CD4-positive, alpha-beta T cell treated with Interleukin-1 beta for 1 hour (primary cell): Measurements from ENCODE around the gene ZNF165.
"Not testable (repeated sequence)": the region's sequence is repeated elsewhere in the genome, so short reads cannot be mapped to it uniquely, and the experiment has no call there.

Experiments
- DNase-seq, 2 donors: peaks; one replicate each; pipeline ENCODE4 v3.0.0-alpha.2; 2020 to 2022

The ZNF165 gene

DNA sequence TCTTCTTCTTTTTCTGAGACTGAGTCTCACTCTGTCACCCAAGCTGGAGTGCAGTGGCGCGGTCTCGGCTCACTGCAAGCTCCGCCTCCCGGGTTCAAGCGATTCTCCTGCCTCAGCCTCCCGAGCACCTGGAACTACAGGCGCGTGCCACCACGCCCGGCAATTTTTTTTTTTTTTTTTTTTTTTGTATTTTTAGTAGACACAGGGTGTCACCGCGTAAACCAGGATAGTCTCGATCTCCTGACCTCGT is at the start of gene ZNF165:
Gene ZNF165, plus strand, starts transcription at position 188 of the 250 bp plus-strand sequence. CDS start 4,913 bp downstream, outside the sequence.
- not testable (repeated sequence) for DNase-seq

DNA sequence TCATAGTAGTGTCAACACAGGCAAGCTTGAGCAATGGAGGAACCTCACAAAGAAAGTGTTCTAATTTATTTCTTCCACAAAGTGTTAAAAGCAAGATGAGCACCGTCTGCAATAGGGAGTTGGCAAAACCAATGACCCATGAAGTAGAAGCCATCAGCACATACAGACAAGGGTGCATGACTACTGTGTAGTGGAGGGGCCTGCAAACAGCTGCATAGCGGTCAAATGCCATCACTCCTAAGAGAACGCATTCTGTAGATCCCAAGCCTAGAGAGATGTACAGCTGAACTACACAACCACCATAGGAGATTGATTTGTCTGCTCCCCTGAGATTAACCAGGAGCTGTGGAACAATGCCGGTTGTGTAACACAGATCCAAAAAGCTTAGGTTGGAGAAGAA is 26.8 kb upstream of the ZNF165 start:
- no peak for DNase-seq

DNA sequence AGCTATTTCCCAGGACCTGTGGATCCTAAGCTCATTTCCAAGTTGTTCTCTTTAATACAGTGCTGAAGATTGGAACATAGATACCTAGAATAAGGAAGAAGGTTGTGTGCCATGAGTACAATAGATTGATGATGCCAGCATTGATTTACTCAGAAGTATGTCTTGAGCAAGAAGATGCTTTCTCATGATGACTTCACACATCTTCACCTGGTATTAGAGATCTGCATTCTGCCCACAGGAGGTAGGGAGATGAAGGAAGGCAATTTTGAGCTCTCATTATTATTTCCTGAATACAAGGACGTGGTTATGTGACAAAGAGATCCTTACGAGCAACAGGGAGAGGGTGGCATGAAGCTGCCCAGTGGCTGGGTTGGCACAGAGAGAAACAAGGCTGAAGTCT is 20.0 kb upstream of the ZNF165 start:
- DNase-seq: no peak

DNA sequence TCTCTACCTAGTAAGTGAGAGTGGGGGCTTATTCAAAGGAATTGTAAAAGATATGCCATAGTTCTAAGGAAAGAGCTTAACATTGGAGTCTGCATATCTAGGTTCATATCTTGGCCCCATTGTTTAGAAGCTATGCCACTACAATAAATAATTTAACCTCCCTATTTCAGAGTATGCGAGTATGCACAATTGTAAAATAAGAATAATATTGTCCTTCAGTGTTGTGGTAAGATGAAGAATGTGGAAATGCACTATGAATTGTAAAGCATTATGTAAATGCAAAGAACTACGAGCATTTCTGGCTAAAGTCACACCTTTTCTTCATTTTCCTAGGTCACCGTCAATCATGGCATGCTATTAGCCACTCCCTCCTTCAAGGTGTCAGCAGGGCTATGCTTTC is 16.1 kb upstream of the ZNF165 start:
- DNase-seq: no peak

DNA sequence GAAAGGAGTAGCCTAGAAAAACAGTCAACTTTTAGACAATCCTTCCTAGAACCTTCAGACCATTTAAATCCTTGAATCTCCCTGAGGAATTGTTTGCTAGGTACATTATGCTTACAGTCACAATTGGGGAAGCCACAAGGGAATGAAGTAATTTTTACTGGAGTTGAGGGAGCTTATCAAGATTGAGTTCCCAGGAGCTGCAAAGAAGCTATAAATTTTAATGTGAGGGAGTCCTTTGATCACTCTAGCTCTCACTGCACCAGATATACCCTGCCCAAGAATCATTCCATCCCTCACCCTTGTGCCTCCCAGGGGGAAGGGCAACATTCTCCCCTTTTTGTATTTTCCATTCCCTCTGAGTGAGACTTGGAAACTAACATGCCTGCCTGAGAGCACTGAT is 12.3 kb upstream of the ZNF165 start:
- DNase-seq: no peak

DNA sequence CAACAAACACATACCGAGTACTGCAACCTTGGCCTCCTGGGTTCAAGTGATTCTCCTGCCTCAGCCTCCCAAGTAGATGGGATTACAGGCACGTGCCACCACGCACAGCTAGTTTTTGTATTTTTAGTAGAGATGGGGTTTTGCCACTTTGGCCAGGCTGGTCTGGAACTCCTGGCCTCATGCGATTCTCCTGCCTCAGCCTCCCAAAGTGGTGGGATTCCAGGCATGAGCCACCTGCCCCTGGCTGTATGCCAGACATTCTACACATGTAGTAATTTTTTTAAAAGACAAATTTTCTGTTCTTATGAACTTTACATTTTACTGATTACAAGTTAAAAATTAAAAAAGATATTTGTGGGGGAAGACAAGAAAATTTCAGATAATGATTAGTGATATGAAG is 9.4 kb upstream of the ZNF165 start:
- not testable (repeated sequence) for DNase-seq

DNA sequence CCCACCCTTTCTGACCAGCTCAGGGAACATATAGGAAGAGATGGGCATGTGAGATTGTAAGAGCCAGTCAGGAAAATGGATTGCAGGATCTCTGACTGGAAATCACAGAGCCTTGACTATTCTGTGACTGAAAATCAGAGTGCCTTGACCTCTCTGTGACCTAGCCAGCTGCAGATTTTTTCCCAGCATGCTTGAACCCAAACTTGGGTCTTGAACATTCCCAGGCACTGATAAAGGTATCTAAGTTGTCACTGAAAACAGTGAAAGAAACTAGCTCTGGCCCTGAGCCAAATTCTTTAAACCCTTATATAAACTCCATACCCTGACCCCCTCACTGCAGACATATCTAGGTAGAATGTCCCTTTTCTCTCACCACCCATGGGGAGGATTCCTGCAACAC is 2.3 kb upstream of the ZNF165 start:
- no peak for DNase-seq

DNA sequence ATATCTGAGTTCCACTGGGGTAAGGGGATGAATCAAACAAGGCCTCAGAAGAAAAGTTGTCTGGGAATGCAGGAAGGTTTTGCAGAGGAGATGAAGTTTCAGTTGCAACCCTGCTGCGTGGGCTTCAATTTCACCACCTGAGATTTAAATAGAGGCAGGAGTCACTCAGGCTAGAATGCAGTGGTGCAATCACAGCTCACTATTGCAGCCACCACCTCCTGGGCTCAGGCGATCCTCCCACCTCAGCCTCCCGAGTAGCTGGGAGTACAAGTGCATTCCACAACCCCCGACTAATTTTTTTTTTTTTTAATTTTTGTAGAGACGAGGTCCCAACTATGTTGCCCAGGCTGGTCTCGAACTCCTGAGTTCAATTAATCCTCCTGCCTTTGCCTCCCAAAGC is 1.5 kb upstream of the ZNF165 start:
- DNase-seq: no peak

DNA sequence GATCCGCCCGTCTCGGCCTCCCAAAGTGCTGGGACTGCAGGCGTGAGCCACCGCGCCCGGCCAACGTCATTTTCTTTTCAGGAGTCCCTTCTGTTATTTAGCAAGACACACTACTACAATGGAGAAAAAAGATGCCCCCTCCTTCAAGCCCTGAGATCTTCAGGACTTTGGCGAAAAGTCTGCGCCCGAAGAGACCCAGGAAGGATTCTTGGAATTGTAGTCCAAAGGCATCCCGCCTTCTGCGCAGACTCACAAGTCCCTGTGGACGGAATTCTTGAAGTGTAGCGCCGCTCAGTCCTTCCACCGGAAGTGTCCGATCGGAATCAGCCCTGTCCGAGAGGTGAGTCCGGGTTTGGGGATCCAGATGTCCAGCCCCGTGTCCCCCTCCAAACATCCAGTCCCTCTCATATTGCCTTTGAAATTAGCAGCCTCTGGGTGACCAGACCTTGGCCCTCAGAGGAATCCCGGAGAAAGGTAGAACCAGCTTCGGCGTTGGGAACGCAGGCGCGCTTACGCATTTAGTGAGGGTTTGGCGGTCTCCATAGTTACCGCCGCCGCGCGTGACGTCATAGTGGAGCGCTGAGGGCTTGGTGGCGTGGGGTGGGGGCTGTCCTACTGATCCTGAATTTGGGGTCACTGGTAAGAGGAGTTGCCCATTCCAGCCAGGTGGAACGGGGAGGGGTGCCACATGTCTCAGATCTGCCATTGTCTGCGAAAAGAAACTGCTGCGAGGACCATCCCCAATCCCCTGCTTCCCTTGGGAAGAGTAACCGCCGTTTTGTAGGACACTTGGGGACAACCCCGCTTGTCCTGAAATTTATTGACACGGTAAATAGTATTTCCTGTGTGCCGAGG is 490 bp downstream of the ZNF165 start:
- DNase-seq: peak; percentile 91 to 94

DNA sequence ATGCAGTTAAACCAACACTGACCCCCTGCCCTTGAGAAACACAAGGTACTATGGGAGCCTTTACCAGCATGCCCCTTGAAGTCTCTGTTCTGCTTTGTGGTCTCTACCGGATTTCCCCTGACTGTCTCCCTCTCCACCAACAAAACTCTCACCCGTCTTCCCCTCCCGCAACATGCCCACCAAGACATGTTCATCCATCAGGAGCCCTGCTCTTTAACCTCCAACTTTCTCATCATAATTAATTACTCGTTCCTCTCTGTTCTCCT is 1.1 kb downstream of the ZNF165 start:
- peak; percentile 72 to 77 for DNase-seq

DNA sequence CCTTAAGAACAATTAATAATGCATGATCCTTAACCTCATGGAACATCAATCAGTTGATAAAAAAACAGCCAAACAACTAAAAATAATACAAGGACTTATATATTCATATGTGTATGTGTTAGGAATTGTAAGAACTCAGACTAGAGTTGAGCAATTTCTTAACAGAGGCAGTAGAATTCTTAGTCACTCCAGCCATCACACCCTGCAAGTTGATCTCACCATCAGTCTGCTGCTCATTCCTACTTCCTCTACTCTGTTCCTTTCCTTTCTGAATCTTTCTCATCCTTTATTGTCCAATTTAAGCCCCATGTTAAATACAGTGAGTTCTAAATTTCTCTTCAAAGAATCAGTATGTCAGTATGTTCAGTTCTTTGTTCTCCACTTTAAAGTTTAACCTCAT is 2.6 kb downstream of the ZNF165 start:
- DNase-seq: no peak

DNA sequence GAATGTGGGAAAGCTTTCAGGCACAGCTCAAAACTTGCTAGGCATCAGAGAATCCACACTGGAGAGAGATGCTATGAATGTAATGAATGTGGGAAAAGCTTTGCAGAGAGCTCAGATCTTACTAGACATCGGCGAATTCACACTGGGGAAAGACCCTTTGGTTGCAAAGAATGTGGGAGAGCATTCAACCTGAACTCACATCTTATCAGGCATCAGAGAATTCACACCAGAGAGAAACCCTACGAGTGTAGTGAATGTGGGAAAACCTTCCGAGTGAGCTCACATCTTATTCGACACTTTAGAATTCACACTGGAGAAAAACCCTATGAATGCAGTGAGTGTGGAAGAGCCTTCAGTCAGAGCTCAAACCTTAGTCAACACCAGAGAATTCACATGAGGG is 8.7 kb downstream of the ZNF165 start:
- DNase-seq: no peak

DNA sequence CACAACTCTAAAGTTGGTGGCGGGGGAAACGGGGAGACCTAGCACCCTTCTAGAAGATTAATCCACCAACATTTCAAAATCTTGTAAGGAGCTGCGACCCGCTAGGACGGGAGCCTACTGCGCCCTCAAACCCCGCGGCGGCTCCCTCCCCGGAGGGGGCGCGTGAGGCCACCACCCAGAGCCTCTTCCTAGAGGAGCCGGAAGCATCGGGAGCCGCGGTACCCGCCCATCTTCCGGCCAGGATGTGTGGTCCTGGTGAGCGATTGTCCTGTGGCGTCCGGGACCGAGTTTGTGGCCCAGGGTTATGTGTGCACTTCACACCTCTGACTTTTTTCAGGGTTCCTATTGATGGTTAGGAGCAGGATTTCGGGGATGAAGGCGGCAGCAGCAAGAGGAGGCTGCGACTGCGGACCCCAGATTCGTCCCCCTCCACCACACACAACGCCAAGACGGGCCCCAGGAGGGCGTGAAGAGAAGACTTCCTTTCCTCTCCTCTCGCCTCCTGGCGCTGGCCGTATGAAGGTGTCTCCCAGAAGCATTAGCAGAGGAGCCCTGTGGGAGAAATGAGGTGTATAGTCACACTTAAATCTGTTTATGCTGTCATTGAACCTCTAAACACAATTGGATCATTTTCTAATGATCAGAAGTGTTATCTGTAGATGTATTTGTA is 10.7 kb downstream of the ZNF165 start:
- no peak for DNase-seq

DNA sequence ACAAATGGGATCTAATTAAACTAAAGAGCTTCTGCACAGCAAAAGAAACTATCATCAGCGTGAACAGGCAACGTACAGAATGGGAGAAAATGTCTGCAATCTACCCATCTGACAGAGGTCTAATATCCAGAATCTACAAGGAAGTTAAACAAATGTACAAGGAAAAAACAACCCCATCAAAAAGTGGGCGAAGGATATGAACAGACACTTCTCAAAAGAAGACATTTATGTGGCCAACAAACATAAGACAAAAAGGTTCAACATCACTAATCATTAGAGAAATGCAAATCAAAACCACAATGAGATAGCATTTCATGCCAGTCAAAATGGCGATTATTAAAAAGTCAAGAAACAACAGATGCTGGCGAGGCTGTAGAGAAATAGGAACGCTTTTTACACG is 21.9 kb downstream of the ZNF165 start:
- not testable (repeated sequence) for DNase-seq

DNA sequence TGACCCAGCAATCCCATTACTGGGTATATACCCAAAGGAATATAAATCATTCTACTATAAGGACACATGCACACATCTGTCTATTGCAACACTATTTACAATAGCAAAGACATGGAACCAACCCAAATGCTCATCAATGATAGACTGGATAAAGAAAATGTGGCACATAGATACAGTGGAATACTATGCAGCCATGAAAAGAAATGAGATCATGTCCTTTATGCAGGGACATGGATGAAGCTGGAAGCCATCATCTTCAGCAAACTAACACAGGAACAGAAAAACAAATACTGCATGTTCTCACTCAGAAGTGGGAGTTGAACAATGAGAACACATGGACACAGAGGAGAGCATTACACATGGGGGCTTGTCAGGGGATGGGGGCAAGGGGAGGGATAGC is 22.3 kb downstream of the ZNF165 start:
- not testable (repeated sequence) for DNase-seq

DNA sequence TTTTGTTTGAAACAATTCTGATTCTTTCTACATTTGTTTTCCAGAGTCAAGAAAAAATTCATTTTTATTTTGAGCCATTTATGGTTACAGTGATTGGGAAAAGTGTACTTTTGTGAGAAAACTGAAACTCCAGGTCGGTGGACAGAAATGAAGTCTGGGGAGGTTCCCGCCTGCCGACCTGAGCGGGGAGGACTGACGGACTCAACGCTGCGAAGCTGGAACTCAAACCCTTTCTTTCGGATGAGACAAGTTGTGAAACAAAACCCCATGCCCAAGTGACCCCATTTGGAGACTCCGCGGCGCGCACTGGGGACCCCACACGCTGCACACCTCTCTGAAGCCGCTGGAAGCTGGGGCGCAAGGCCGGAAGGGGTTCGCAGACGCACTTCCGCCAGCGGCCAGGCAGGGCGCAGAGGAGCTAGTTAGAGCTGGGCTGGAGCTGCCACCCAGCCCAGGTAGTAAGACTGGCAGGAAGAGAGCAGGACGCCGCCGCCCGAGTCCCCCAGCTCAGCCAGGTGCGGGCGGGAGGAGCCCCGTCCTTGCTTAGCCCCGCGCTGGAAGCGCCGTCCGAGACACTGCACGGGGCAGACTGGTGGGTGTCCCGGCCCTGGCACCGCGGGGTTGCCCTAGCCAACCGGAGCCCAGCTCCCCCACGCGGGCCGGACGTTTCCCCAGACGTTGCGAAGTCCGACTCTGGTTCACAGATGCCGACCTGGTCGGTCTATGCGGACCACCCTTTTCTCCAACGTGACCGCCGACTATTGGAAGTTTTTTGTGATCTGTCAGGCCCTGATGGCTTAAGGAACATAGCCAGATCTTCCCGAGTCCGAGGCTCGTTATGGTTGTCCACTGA is 24.2 kb downstream of the ZNF165 start:
- peak; percentile 87 to 88 for DNase-seq

DNA sequence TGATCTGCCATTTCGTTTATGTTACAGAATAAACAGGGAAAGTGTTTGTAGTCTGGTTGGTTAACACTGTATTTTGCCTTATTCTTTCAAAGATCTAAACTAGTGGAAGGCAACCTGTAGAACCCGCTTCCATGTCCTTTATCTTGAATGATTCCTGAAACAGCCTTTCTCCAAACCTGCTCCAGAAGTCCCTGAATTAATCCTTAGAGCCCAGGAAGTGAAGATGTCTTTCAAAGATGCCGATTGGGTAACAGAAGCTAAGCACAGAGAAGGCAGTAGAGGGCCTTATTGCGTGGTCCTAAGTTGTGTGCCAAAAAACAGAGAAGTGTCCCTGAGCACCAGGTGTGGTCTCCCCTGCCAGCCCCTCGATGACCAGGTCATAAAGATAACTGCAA is 24.9 kb downstream of the ZNF165 start:
- no peak for DNase-seq

DNA sequence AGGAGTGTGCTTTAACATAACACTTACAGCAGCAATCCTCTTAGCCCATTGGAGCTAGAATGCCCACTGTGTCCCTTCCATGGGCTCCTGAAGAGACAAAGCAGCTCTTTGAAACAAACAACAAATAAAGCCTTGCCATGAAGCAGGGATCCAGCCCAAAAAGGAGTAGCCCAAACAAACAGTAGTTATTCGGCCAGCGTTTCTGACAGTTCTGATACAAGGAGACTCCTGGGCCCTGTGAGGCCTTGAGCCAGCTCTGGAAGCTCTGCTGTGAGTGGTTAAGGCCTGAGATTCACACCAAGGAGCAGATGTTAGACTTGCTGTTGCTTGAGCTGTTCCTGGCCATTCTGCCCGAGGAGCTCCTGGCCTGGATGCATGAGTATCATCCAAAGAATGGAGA is 27.1 kb downstream of the ZNF165 start:
- DNase-seq: no peak

DNA sequence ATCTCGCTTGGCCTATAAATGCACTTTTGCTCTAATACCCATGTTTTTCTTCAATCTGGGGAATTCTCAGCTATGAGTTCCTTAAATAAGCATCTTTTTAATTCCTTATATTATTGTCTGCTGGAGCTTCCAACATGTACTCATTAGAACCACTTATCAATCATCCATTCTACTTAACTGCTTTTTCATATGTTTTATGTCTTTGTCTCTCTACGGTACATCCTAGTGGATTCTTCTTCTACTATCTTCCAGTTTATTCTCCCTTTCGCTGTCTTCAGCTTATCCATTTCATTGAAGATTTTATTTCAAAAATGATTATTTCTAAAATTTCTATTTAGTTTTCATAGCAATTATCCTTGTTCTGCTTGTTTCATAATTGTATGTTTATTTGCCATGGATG is 31.6 kb downstream of the ZNF165 start:
- DNase-seq: no peak

DNA sequence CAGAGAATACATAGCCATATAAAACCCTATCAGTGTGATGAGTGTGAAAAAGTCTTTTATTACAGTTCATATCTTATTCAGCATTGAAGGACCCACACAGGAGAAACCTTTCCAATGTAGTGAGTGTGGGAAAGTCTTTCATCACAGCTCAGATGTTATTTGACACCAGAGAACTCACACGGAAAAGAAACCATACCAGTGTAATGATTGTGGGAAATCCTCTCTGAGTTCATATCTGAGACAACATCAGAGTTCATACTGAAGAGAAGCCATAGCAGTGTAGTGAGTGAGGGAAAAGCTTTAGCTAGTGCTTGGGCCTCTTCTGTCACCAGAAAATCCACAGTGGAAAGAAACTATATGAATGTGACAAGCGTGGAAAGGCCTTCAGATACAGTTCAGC is 35.4 kb downstream of the ZNF165 start:
- DNase-seq: no peak

DNA sequence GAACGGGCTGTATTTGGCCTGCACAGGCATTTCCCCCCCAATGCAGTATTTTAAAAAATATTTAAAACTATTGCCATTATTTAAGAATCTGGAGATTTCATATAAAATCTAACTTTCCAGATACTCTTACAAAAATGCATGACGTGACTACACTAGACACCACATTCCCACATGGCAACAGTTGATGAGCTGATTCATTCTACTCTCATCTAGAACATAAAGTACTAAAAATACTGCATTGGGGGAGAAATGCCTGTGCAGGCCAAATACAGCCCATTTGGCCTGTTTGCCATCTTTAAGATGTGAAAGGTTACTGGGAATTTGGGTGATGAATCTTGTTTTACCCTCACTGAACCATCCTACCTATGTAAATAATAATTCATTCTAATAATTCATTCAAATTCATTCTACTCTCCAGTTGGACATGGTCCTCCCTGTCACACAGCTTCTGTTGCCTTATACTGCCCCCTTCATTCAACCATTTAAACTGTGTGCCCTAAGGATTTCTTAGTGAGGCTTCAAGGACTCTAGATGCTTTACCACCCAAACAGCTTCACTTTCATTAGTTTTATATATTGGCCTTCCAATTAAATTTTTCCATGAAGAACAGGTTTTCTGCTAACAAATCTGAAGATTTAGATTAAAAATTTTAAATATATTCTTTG is 37.1 kb downstream of the ZNF165 start:
- DNase-seq: no peak

DNA sequence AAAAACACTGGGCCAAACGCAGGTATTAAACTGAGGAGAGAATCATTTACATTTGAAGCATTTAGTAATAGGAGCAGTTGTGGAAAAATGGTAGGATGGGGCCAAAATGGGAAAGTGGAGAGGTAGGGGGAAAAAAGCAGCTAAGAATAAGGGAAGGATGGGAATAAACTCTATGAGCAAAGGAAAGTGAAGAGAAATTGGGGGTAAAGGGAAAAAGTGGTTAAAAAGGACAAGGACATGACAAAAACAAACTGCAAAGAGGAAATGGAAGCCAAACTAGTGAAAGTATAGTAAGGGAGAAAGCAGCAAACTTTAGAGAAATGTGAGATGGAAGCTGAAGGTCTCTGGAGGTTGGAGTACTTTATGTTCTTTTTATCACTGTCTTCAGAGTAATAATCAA is 37.8 kb downstream of the ZNF165 start:
- DNase-seq: no peak

DNA sequence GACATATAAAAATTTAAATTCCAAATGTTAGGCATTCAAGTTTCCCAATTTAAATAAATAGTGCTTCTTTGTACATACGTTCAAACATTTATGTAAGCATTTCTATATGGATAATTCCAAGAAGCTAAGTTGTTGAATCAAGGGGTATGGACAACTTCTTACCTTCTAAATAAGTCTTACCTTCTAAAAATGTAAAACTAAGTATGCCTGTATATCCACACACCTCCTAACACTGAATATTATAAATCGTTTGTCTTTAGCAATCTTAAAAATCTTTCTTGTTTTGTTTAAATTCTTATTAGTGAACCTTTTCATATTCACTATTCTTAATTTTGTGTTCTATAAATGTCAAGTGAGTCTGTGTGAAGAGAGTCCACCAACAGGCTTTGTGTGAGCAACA is 41.5 kb downstream of the ZNF165 start:
- DNase-seq: no peak

DNA sequence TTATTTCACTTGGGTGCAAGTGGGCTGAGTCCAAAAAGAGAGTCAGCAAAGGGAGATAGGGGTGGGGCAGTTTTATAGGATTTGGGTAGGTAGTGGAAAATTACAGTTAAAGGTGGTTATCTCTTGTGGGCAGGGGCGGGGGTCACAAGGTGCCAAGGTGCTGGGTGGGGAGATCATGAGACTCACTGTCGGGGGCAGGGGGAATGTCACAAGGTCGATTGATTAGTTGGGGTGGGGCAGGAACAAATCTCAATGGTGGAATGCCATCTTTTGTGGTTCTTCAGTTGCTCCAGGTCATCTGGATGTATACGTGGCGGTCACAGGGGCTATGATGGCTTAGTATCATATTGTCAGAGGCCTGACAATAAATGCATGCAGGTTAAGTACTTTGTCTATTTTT is 41.9 kb downstream of the ZNF165 start:
- DNase-seq: not testable (repeated sequence)
